HG02763 (cell line): ENCODE measurements around the gene STRIT1.
"Not testable (repeated sequence)": the region's sequence is repeated elsewhere in the genome, so short reads cannot be mapped to it uniquely, and the experiment has no call there.

Experiments used
- ATAC-seq: cut with Tn5 transposase; IDR thresholded peaks from one replicate; pipeline ENCODE4 v1.9.1; 2021; ENCODE audit warnings: mild to moderate bottlenecking, moderate library complexity; ENCODE audit not compliant: unreplicated experiment

STRIT1 gene

DNA sequence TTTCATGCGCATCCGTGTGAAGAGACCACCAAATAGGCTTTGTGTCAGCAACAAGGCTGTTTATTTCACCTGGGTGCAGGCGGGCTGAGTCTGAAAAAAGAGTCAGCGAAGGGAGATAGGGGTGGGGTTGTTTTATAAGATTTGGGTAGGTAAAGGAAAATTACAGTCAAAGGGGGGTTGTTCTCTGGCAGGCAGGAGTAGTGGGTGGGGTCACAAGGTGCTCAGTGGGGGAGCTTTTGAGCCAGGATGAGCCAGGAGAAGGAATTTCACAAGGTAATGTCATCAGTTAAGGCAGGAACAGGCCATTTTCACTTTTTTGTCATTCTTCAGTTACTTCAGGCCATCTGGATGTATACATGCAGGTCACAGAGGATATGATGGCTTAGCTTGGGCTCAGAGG, 19.0 kb downstream of the STRIT1 start:
- not testable (repeated sequence) for ATAC-seq

- ATAC-seq, result no peak
Observed at GRCh38 chr3:155271343-155271613, 22.2 kb downstream of the STRIT1 start.

DNA sequence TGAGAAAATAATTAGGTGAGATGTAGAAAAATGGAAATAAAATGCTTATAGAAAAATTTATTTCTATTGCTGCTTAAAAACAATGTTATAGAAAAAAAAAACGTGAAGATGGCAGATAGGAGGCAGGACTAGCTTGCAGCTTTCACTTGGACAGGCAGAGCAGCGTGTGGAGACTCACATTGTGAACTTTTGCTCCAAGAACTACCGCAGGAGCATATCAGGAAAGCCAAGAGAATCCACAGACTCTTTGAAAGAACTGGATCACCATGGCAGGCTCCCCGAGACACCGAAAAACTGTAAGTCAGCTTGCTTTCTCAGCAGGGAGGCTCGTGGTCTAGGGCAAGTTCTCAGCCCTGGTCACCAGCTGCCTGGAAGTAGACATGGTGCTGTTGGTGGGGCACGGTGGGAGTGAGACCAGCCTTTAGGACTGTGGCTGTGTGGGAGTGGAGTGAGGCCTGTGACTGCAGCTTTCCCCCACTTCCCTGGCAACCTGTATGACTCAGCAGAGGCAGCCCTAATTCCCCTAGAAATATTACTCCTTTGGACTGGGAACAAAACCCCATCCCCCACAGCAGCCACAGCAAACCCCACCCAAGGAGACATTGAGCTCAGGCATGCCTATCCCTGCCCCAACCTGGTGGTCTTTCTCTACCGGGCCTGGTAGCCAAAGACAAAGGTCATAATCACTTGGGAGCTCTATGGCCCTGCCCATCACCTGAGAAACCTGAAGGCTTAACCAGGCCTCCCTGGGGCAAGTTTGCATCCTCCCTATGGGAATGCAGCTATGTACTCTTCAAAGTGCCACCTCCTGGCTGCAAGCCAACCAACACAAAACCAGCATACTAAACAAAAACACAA, 22.8 kb downstream of the STRIT1 start:
- no peak for ATAC-seq

DNA sequence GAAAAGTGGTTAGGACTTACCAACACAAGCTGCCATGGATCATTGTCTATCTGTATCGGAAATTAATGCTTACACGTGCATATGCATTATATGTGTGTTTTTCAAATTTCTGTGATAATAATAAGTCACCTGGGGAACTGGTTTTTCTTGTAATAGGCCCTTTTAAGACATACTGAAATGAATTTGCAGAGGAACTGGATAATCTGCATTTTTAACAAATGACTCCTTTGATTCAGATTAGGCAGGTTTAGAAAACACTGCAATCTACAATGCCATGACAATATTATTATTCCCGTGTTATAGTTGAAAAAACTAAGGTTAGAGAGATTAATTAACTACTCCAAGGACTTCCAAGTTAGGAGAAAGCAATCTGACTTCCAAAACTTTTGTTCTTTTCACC, 23.4 kb downstream of the STRIT1 start:
- ATAC-seq, result no peak

GRCh38 chr3:155262855-155263254, 30.6 kb downstream of the STRIT1 start:
- not testable (repeated sequence) for ATAC-seq

DNA sequence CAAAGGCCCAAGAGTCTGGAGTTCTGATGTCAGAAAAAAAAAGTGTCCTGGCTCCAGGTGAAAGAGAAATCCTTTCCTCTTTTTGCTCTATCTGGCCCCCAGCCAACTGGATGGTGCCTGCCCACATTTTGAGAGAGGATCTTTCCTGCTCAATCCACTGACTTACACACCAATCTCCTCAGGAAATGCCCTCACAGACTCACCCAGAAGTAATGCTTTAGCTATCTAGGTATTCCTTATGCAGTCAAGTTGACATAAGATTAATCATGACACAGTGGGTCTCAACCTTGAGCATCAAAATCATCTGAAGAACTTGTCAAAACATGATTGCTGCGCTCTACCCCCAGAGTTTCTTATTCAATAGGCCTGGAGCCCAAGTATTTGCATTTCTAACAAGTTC, 31.2 kb downstream of the STRIT1 start:
- ATAC-seq, result no peak

- ATAC-seq, result no peak
Observed at GRCh38 chr3:155254445-155254844, 39.0 kb downstream of the STRIT1 start.

- no peak for ATAC-seq
Observed at GRCh38 chr3:155252535-155252934, 40.9 kb downstream of the STRIT1 start.

- ATAC-seq, result no peak
Observed at GRCh38 chr3:155252021-155252420, 41.5 kb downstream of the STRIT1 start.

DNA sequence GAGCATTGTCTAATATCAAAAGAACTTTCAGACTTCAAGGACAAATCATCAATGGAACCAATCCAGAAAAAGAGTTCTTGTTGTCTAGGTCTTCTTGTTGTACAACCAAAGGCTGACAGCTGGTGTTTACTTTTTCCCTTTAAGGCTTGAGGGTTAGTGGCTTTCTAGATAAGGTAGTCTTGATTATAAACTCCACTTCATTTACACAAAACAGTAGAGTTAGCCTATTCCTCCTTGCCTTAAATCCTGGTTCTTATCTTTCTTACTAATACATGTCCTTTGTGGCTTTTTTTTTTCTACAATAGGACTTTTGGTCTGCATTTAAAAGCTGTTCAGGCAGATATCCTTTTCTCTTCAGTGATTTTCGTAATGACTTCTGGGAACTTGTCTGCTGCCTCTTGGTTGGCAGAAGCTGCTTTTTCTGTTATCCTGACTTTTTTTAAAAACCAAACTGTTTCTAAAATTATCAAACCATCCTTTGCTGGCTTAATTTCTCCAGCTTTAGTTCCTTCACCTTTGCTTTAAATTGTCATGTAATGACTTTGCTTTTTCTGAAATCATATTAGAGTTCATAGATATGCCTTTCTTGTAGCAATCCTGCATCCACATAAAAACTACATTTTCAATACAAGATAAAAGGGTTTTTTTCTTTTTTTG, 44.8 kb downstream of the STRIT1 start:
- ATAC-seq, result no peak

- no peak for ATAC-seq
Observed at GRCh38 chr3:155244699-155245098, 48.8 kb downstream of the STRIT1 start.

DNA sequence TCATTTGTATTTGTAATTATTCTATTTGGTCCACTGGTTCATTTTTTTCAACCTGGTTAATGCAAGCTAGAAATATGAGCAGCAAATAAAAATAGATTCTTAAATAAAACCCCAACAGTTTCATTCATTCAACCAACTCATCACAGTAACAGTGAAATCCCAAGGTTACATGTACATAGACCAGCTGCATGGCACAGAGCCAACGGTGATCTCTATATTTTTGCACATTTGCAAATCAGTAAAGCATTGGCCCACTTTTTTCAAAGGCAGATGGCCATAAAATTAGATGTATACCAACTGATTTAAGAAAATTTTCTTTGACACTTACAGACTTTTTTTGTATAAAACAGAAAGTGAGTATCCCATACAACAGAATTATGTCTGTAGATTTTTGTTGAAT, 49.3 kb downstream of the STRIT1 start:
- ATAC-seq, result no peak

- ATAC-seq, result no peak
Observed at GRCh38 chr3:155243512-155243921, 50.0 kb downstream of the STRIT1 start.

GRCh38 chr3:155242342-155242741, 51.1 kb downstream of the STRIT1 start:
- no peak for ATAC-seq

DNA sequence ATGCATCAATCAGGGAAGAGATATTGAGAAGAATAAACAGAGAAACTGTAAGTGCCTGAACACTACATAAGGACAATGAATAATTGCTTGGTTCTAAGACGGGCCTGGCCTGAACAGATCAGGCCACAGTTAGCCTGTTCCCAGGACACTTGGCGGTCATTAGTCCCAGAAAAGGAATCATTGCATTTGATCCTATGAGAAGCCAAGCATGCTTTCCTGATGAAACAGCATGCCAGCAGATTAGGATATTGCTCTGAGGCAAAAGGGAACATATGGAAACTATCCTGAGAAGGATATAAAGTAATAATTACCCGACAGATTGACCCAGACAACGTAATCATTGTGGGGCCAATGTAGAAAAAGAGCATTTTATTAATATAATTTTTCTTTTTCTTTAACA, 51.9 kb downstream of the STRIT1 start:
- ATAC-seq, result no peak
